HG03469 (cell line): ENCODE data around the gene PAPPA.

Experiments used
- ATAC-seq: cut with Tn5 transposase; IDR thresholded peaks from one replicate; pipeline ENCODE4 v1.9.1; 2021; ENCODE audit warnings: mild to moderate bottlenecking, moderate library complexity, moderate number of reproducible peaks; ENCODE audit not compliant: unreplicated experiment

Gene PAPPA

GRCh38 chr9:116372081-116372673 is 218.6 kb downstream of the PAPPA start:
- ATAC-seq, result no peak

- no peak for ATAC-seq
Measured at GRCh38 chr9:116372786-116373185, 219.2 kb downstream of the PAPPA start.

GRCh38 chr9:116377179-116377798 is 223.7 kb downstream of the PAPPA start:
- ATAC-seq, result no peak

- ATAC-seq, result no peak
Measured at GRCh38 chr9:116378873-116379272, 225.3 kb downstream of the PAPPA start.

GRCh38 chr9:116379821-116380220 is 226.2 kb downstream of the PAPPA start:
- no peak for ATAC-seq

- ATAC-seq, result no peak
Measured at GRCh38 chr9:116380496-116380995, 227.0 kb downstream of the PAPPA start.

GRCh38 chr9:116381350-116381749 is 227.8 kb downstream of the PAPPA start:
- no peak for ATAC-seq

GRCh38 chr9:116382053-116382452 is 228.5 kb downstream of the PAPPA start:
- ATAC-seq, result no peak

- ATAC-seq, result no peak
Measured at GRCh38 chr9:116383133-116383532, 229.5 kb downstream of the PAPPA start.

- no peak for ATAC-seq
Measured at GRCh38 chr9:116383936-116384335, 230.3 kb downstream of the PAPPA start.

- peak; percentile 31 for ATAC-seq
Measured at GRCh38 chr9:116387934-116388698, 234.5 kb downstream of the PAPPA start.

- no peak for ATAC-seq
Measured at GRCh38 chr9:116389541-116390302, 236.1 kb downstream of the PAPPA start.

- ATAC-seq, result peak; percentile 55
Measured at GRCh38 chr9:116390303-116391228, 237.0 kb downstream of the PAPPA start.

GRCh38 chr9:116391306-116391900 is 237.8 kb downstream of the PAPPA start:
- no peak for ATAC-seq

GRCh38 chr9:116393198-116393597 is 239.6 kb downstream of the PAPPA start:
- no peak for ATAC-seq

- ATAC-seq, result no peak
Measured at GRCh38 chr9:116394070-116394469, 240.5 kb downstream of the PAPPA start.

GRCh38 chr9:116394894-116395698 is 241.5 kb downstream of the PAPPA start:
- no peak for ATAC-seq

- no peak for ATAC-seq
Measured at GRCh38 chr9:116395699-116396037, 242.1 kb downstream of the PAPPA start.

- ATAC-seq, result no peak
Measured at GRCh38 chr9:116403171-116403570, 249.6 kb downstream of the PAPPA start.
